Hepatocyte (in vitro differentiated cells): Measurements from ENCODE around the gene ITM2A.

Source experiments
- EZH2 ChIP-seq: fragments of 200-600 bp; sonication (generic); IDR thresholded peaks from 2 replicates; pipeline ENCODE4 v1.6.1; 2016; ENCODE audit warnings: antibody characterized with exemption, mild to moderate bottlenecking, borderline replicate concordance
- TF ChIP-seq, protein P1 (sequence below): fragments of 200-600 bp; sonication (generic); IDR thresholded peaks from 2 replicates; pipeline ENCODE4 v1.5.1; 2016; ENCODE audit warnings: antibody characterized with exemption, mild to moderate bottlenecking; ENCODE audit not compliant: poor library complexity

DNA sequence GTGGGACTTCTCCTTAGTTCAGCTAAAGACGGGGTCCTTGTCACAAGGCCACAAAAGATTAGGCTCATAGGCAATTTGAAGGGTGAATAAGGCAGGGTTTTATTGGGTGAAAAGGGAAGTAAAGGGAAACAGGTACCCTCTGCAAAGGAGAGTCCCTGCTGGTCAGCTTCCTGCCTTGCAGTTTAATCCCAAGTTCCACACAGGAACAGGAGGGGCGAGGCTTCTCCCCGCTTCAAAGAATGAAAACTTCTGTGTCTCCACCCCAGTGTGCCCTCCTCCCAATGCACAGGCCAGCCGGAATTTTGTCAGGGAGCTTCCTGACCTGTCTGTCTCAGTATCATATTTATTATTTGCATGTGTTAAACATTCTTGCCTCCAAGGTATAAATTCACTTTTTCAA, 37.1 kb downstream of the ITM2A start:
- no peak for TF ChIP-seq EZH2
- TF ChIP-seq, protein P1, sequence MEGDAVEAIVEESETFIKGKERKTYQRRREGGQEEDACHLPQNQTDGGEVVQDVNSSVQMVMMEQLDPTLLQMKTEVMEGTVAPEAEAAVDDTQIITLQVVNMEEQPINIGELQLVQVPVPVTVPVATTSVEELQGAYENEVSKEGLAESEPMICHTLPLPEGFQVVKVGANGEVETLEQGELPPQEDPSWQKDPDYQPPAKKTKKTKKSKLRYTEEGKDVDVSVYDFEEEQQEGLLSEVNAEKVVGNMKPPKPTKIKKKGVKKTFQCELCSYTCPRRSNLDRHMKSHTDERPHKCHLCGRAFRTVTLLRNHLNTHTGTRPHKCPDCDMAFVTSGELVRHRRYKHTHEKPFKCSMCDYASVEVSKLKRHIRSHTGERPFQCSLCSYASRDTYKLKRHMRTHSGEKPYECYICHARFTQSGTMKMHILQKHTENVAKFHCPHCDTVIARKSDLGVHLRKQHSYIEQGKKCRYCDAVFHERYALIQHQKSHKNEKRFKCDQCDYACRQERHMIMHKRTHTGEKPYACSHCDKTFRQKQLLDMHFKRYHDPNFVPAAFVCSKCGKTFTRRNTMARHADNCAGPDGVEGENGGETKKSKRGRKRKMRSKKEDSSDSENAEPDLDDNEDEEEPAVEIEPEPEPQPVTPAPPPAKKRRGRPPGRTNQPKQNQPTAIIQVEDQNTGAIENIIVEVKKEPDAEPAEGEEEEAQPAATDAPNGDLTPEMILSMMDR, result no peak
